ENCODE measurements around the gene SLC4A3.

GRCh38 chr2:219645631-219646527 lies 18.4 kb downstream of the SLC4A3 start:
- TF ChIP-seq SP1 (IDR thresholded peaks at IDR 0.05; ENCODE audit: low read depth) (0 out of 2 replicates have a peak, but pooled peaks have one; percentile 51), POLR2A (IDR thresholded peaks at IDR 0.05; ENCODE audit: borderline replicate concordance, extremely low read depth, insufficient read depth, insufficient read length) (no peak), CTCF (IDR thresholded peaks at IDR 0.05 in 2 of 3, conservative IDR thresholded peaks at IDR 0.05 in 1 of 3; ENCODE audit: borderline replicate concordance in 1 of 3, insufficient read depth in 1 of 3, low read depth in 2 of 3, low read length in 2 of 3) (peak in 2 of 3 experiments; percentile 23; a peak in 2 of 6 replicates), POLR2AphosphoS5 (IDR thresholded peaks at IDR 0.05; ENCODE audit: low read depth, low read length) (no peak), EZH2 (IDR thresholded peaks at IDR 0.05) (no peak), EZH2phosphoT487 (IDR thresholded peaks at IDR 0.05; ENCODE audit: borderline replicate concordance) (no peak)
- TF ChIP-seq, protein P1, sequence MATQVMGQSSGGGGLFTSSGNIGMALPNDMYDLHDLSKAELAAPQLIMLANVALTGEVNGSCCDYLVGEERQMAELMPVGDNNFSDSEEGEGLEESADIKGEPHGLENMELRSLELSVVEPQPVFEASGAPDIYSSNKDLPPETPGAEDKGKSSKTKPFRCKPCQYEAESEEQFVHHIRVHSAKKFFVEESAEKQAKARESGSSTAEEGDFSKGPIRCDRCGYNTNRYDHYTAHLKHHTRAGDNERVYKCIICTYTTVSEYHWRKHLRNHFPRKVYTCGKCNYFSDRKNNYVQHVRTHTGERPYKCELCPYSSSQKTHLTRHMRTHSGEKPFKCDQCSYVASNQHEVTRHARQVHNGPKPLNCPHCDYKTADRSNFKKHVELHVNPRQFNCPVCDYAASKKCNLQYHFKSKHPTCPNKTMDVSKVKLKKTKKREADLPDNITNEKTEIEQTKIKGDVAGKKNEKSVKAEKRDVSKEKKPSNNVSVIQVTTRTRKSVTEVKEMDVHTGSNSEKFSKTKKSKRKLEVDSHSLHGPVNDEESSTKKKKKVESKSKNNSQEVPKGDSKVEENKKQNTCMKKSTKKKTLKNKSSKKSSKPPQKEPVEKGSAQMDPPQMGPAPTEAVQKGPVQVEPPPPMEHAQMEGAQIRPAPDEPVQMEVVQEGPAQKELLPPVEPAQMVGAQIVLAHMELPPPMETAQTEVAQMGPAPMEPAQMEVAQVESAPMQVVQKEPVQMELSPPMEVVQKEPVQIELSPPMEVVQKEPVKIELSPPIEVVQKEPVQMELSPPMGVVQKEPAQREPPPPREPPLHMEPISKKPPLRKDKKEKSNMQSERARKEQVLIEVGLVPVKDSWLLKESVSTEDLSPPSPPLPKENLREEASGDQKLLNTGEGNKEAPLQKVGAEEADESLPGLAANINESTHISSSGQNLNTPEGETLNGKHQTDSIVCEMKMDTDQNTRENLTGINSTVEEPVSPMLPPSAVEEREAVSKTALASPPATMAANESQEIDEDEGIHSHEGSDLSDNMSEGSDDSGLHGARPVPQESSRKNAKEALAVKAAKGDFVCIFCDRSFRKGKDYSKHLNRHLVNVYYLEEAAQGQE (IDR thresholded peaks at IDR 0.05; ENCODE audit: low read depth) = no peak

Data from HCT116 (cell line).